CD4-positive, CD25-positive, alpha-beta regulatory T cell (primary cell): Measurements from ENCODE around the gene ADGRA1. TPM values are rescaled to one million over a fixed set of nuclear protein-coding genes. Genes with fewer than 3 reads are reported as not detected.

Experiments used
- ATAC-seq, 2 donors: fragments of 150-1000 bp; cut with Tn5 transposase; one replicate each; pipeline ENCODE4 v1.10.0; 2021; ENCODE audit warnings: low read depth in 2 of 2, moderate number of reproducible peaks in 2 of 2, moderate library complexity in 1 of 2
- DNase-seq, 3 donors: peaks; one replicate each; pipeline versions ENCODE4 v3.0.0 to v3.0.0-alpha.2; 2012 to 2022; ENCODE audit warnings: mixed read lengths in 1 of 3
- H3K27ac ChIP-seq: one replicate; pipeline ENCODE4 v1.7.0; 2013; ENCODE audit warnings: mild to moderate bottlenecking, low read length; ENCODE audit not compliant: insufficient read depth, poor library complexity, severe bottlenecking
- H3K27me3 ChIP-seq: one replicate; pipeline ENCODE4 v1.7.0; 2013; ENCODE audit warnings: low read length; ENCODE audit not compliant: control insufficient read depth, insufficient read depth
- H3K36me3 ChIP-seq: one replicate; pipeline ENCODE4 v1.7.0; 2013; ENCODE audit warnings: mild to moderate bottlenecking, low read length, moderate library complexity; ENCODE audit not compliant: control insufficient read depth, insufficient read depth
- H3K4me1 ChIP-seq: 2 replicates; pipeline ENCODE4 v1.7.0; 2013; ENCODE audit warnings: mild to moderate bottlenecking, low read length; ENCODE audit not compliant: insufficient read depth, control insufficient read depth, poor library complexity, severe bottlenecking
- H3K4me3 ChIP-seq: one replicate; pipeline ENCODE4 v1.7.0; 2013; ENCODE audit warnings: low read depth, mild to moderate bottlenecking, low read length, moderate library complexity
- H3K9me3 ChIP-seq, 2 experiments: 1 replicate in 1 of 2; 2 replicates in 1 of 2; pipeline ENCODE4 v1.7.0; 2013; ENCODE audit warnings: low read length in 2 of 2, mild to moderate bottlenecking in 1 of 2, moderate library complexity in 1 of 2; ENCODE audit not compliant: control insufficient read depth in 2 of 2
- H3K27ac Mint-ChIP-seq, 3 donors: one replicate each; pipeline ENCODE4 v1.8.0; 2020 to 2022; ENCODE audit warnings: mild to moderate bottlenecking in 3 of 3, mixed read lengths in 3 of 3, moderate library complexity in 2 of 3
- H3K27me3 Mint-ChIP-seq: one replicate; pipeline ENCODE4 v1.8.0; 2022; ENCODE audit warnings: mild to moderate bottlenecking, mixed read lengths
- H3K36me3 Mint-ChIP-seq: one replicate; pipeline ENCODE4 v1.8.0; 2020; ENCODE audit warnings: mixed read lengths
- H3K4me1 Mint-ChIP-seq, 4 donors: one replicate each; pipeline ENCODE4 v1.8.0; 2020 to 2022; ENCODE audit warnings: mixed read lengths in 4 of 4, mild to moderate bottlenecking in 1 of 4
- H3K4me3 Mint-ChIP-seq, 4 donors: one replicate each; pipeline ENCODE4 v1.8.0; 2020 to 2022; ENCODE audit warnings: mild to moderate bottlenecking in 4 of 4, mixed read lengths in 4 of 4, moderate library complexity in 3 of 4
- H3K9me3 Mint-ChIP-seq, 7 donors: one replicate each; pipeline ENCODE4 v1.8.0; 2020 to 2022; ENCODE audit warnings: mixed read lengths in 7 of 7, mild to moderate bottlenecking in 3 of 7, moderate library complexity in 2 of 7
- polyA plus RNA-seq, 4 donors: library from polyadenylated mRNA; unstranded; fragments of 300-500 nt; fragmentation: Illumina TruSeq; gene quantifications; one replicate each; pipeline ENCODE4 v1.2.3, GENCODE V29; 2021
- total RNA-seq: library from RNA; stranded (reverse); gene quantifications from one replicate; pipeline ENCODE4 v1.2.3, GENCODE V29; 2022

The ADGRA1 gene
- total and polyA plus RNA-seq, 5 donors from 2014 or later = not detected

GRCh38 chr10:133113146-133113830 is 25.6 kb downstream of the ADGRA1 start:
- no peaks in the 10 kb centered on the region for H3K36me3 Mint-ChIP-seq
- H3K4me3 Mint-ChIP-seq = no peak overlapping the region
- H3K27ac Mint-ChIP-seq = no peak overlapping the region
- no peaks in the 10 kb centered on the region for H3K4me1 ChIP-seq
- no peaks in the 10 kb centered on the region for H3K27me3 Mint-ChIP-seq
- no peaks in the 10 kb centered on the region for H3K4me1 Mint-ChIP-seq
- H3K36me3 ChIP-seq = no peaks in the 10 kb centered on the region
- H3K27me3 ChIP-seq = no peaks in the 10 kb centered on the region
- ATAC-seq = no peak
- peaks cover 0 to 8% of the 10 kb centered on the region in 2 experiments for H3K9me3 ChIP-seq
- DNase-seq = no peak
- H3K27ac ChIP-seq = no peak overlapping the region
- no peak overlapping the region for H3K4me3 ChIP-seq
- H3K9me3 Mint-ChIP-seq = peaks cover 0 to 13% (median 1%) of the 10 kb centered on the region in 7 donors

GRCh38 chr10:133113847-133114246 is 26.1 kb downstream of the ADGRA1 start:
- no peak overlapping the region for H3K4me3 ChIP-seq
- H3K36me3 ChIP-seq = no peaks in the 10 kb centered on the region
- H3K9me3 ChIP-seq = peaks cover 0 to 7% of the 10 kb centered on the region in 2 experiments
- no peaks in the 10 kb centered on the region for H3K27me3 ChIP-seq
- no peak overlapping the region for H3K27ac Mint-ChIP-seq
- DNase-seq (no peak), ATAC-seq (no peak)
- H3K4me1 Mint-ChIP-seq = no peaks in the 10 kb centered on the region
- no peaks in the 10 kb centered on the region for H3K4me1 ChIP-seq
- peaks cover 0 to 10% (median 2%) of the 10 kb centered on the region in 7 donors for H3K9me3 Mint-ChIP-seq
- no peak overlapping the region for H3K27ac ChIP-seq
- H3K4me3 Mint-ChIP-seq = no peak overlapping the region
- no peaks in the 10 kb centered on the region for H3K36me3 Mint-ChIP-seq
- H3K27me3 Mint-ChIP-seq = no peaks in the 10 kb centered on the region

- Histone ChIP-seq H3K4me3 (no peak overlapping the region), H3K9me3 (peaks cover 0 to 7% of the 10 kb centered on the region in 2 experiments), H3K27me3 (no peaks in the 10 kb centered on the region), H3K36me3 (no peaks in the 10 kb centered on the region), H3K4me1 (no peaks in the 10 kb centered on the region), H3K27ac (no peak overlapping the region)
- H3K27ac Mint-ChIP-seq = no peak overlapping the region
- no peaks in the 10 kb centered on the region for H3K36me3 Mint-ChIP-seq
- no peak overlapping the region for H3K4me3 Mint-ChIP-seq
- DNase-seq (no peak), ATAC-seq (no peak)
- peaks cover 0 to 6% (median 3%) of the 10 kb centered on the region in 7 donors for H3K9me3 Mint-ChIP-seq
- no peaks in the 10 kb centered on the region for H3K27me3 Mint-ChIP-seq
- H3K4me1 Mint-ChIP-seq = no peaks in the 10 kb centered on the region
Observed at GRCh38 chr10:133114251-133114650, 26.5 kb downstream of the ADGRA1 start.

DNA sequence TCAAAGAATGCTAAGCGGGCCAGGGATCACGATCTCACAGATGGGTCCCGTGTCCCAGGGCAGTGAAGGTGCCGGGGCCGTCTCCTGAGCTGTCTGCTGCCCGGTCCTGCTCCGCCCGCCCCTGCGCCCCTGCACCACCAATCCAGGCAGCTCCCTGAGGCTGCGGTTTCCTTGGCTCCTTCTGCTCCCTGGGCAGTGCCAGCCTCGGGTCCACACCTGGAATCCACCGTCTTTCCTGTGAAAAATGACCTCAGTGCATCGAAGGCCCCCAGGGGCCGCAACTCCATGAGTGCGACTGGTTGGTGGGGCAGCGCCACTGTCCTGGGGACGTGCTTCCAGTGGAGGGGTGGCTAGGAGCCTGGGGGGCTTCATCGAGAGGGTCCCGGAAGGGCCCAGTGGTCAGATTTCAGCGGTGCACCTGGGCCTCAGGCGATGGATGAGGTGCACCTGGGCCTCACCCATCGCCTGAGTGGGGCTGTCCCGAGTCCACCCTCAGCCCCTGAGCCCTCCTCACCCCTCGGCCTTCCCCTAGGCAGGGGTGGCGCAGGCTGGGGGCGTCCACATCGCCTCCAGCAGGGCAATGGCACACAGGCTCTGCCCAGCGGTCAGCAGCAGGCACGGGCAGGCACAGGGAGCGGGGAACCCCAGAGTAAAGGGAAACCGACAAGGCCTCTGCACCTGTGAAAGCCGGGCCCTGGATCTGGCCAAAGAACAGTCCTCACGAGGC is 27.2 kb downstream of the ADGRA1 start:
- H3K27me3 Mint-ChIP-seq = no peaks in the 10 kb centered on the region
- H3K27me3 ChIP-seq = no peaks in the 10 kb centered on the region
- no peak overlapping the region for H3K4me3 ChIP-seq
- ATAC-seq (no peak), DNase-seq (no peak)
- no peak overlapping the region for H3K27ac ChIP-seq
- H3K4me3 Mint-ChIP-seq = no peak overlapping the region
- no peaks in the 10 kb centered on the region for H3K4me1 Mint-ChIP-seq
- no peak overlapping the region for H3K27ac Mint-ChIP-seq
- H3K9me3 ChIP-seq = peaks cover 0 to 7% of the 10 kb centered on the region in 2 experiments
- no peaks in the 10 kb centered on the region for H3K36me3 Mint-ChIP-seq
- no peaks in the 10 kb centered on the region for H3K36me3 ChIP-seq
- no peaks in the 10 kb centered on the region for H3K4me1 ChIP-seq
- H3K9me3 Mint-ChIP-seq = peaks cover 0 to 9% (median 3%) of the 10 kb centered on the region in 7 donors

GRCh38 chr10:133115453-133115842 is 27.7 kb downstream of the ADGRA1 start:
- H3K9me3 ChIP-seq = peaks cover 0 to 7% of the 10 kb centered on the region in 2 experiments
- DNase-seq (no peak), ATAC-seq (no peak)

GRCh38 chr10:133115976-133116375 is 28.3 kb downstream of the ADGRA1 start:
- Mint-ChIP-seq H3K4me3 (no peak overlapping the region), H3K27me3 (no peaks in the 10 kb centered on the region), H3K36me3 (no peaks in the 10 kb centered on the region), H3K27ac (no peak overlapping the region), H3K4me1 (no peaks in the 10 kb centered on the region), H3K9me3 (peaks cover 0 to 9% (median 3%) of the 10 kb centered on the region in 7 donors)
- ATAC-seq (no peak), DNase-seq (no peak)
- peaks cover 0 to 7% of the 10 kb centered on the region in 2 experiments for H3K9me3 ChIP-seq
- H3K4me3 ChIP-seq = no peak overlapping the region
- no peaks in the 10 kb centered on the region for H3K4me1 ChIP-seq
- H3K27me3 ChIP-seq = no peaks in the 10 kb centered on the region
- no peak overlapping the region for H3K27ac ChIP-seq
- H3K36me3 ChIP-seq = no peaks in the 10 kb centered on the region

More at GRCh38 chr10:133115453-133115842, 27.7 kb downstream of the ADGRA1 start:
- no peaks in the 10 kb centered on the region for H3K27me3 ChIP-seq
- H3K27ac Mint-ChIP-seq = no peak overlapping the region
- H3K36me3 ChIP-seq = no peaks in the 10 kb centered on the region
- no peak overlapping the region for H3K27ac ChIP-seq
- H3K4me3 ChIP-seq = no peak overlapping the region
- H3K9me3 Mint-ChIP-seq = peaks cover 0 to 9% (median 3%) of the 10 kb centered on the region in 7 donors
- H3K4me3 Mint-ChIP-seq = no peak overlapping the region
- no peaks in the 10 kb centered on the region for H3K27me3 Mint-ChIP-seq
- no peaks in the 10 kb centered on the region for H3K4me1 Mint-ChIP-seq
- no peaks in the 10 kb centered on the region for H3K36me3 Mint-ChIP-seq
- H3K4me1 ChIP-seq = no peaks in the 10 kb centered on the region

DNA sequence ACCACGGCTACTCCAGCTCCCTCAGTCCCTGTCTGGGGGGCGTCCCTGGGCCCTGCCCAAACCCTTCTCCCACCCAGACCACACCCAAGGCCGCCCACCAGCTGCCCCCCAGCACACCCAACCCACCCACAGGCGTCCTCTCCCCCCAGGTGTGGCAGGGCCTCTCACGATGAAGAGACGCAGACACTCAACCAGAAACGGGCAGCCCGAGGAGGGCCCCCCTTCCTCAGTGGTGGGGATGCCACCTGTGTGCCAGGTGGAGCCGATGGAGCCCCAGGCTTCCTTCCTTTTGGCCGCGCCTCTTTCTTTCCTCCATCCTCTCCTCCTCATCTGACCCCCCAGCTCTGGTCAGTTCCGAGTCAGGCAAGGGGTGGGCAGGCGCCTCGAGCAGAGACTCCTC is 28.7 kb downstream of the ADGRA1 start:
- Histone ChIP-seq H3K36me3 (no peaks in the 10 kb centered on the region), H3K4me3 (no peak overlapping the region), H3K27me3 (no peaks in the 10 kb centered on the region), H3K9me3 (peaks cover 0 to 7% of the 10 kb centered on the region in 2 experiments), H3K4me1 (no peaks in the 10 kb centered on the region), H3K27ac (no peak overlapping the region)
- no peak overlapping the region for H3K4me3 Mint-ChIP-seq
- no peak overlapping the region for H3K27ac Mint-ChIP-seq
- no peaks in the 10 kb centered on the region for H3K4me1 Mint-ChIP-seq
- H3K27me3 Mint-ChIP-seq = no peaks in the 10 kb centered on the region
- H3K9me3 Mint-ChIP-seq = peaks cover 0 to 9% (median 3%) of the 10 kb centered on the region in 7 donors
- DNase-seq (no peak), ATAC-seq (no peak)
- no peaks in the 10 kb centered on the region for H3K36me3 Mint-ChIP-seq
